Fibroblast of lung (primary cell): ENCODE data around the gene PDIA2. TPM values are rescaled to one million over a fixed set of nuclear protein-coding genes. Genes with fewer than 3 reads are reported as not detected.

Experiments
- DNase-seq, 2 donors: peaks; one replicate each; pipeline versions ENCODE4 v3.0.0 to v3.0.0-alpha.2; 2010; ENCODE audit warnings: low read depth in 2 of 2
- H2AFZ ChIP-seq: 2 replicates; pipeline ENCODE4 v1.5.1; 2012; ENCODE audit warnings: low read length, control low read depth, inconsistent platforms
- H3K27ac ChIP-seq: 2 replicates; pipeline ENCODE4 v1.5.1; 2011; ENCODE audit warnings: low read length, control low read depth; ENCODE audit not compliant: insufficient read depth
- H3K27me3 ChIP-seq: 2 replicates; pipeline ENCODE4 v1.5.1; 2011; ENCODE audit warnings: mild to moderate bottlenecking, low read length; ENCODE audit not compliant: control insufficient read depth, insufficient read depth
- H3K36me3 ChIP-seq: 2 replicates; pipeline ENCODE4 v1.5.1; 2011; ENCODE audit warnings: low read length; ENCODE audit not compliant: control insufficient read depth, insufficient read depth
- H3K4me1 ChIP-seq: 2 replicates; pipeline ENCODE4 v1.5.1; 2011; ENCODE audit warnings: low read length; ENCODE audit not compliant: control insufficient read depth, insufficient read depth; ENCODE audit errors: extremely low read depth
- H3K4me2 ChIP-seq: 2 replicates; pipeline ENCODE4 v1.5.1; 2011; ENCODE audit warnings: low read length, control low read depth; ENCODE audit not compliant: insufficient read depth; ENCODE audit errors: extremely low read depth
- H3K4me3 ChIP-seq, 4 experiments: fragments of 200-600 bp in 1 of 4; sonication (generic) in 1 of 4; replicated peaks in 1 of 4; 2 replicates each; pipeline ENCODE4 v1.5.1; 2011 to 2016; ENCODE audit warnings: low read length in 4 of 4, low read depth in 3 of 4, mild to moderate bottlenecking in 3 of 4, control low read depth in 2 of 4, inconsistent platforms in 1 of 4, mixed read lengths in 1 of 4; ENCODE audit not compliant: insufficient read depth in 1 of 4; ENCODE audit errors: control extremely low read depth in 1 of 4
- H3K79me2 ChIP-seq: 2 replicates; pipeline ENCODE4 v1.5.1; 2012; ENCODE audit warnings: mild to moderate bottlenecking, low read length, inconsistent platforms; ENCODE audit not compliant: control insufficient read depth, insufficient read depth
- H3K9ac ChIP-seq: 2 replicates; pipeline ENCODE4 v1.5.1; 2011; ENCODE audit warnings: mild to moderate bottlenecking, low read length, control low read depth; ENCODE audit not compliant: insufficient read depth
- H3K9me3 ChIP-seq: 2 replicates; pipeline ENCODE4 v1.5.1; 2012; ENCODE audit warnings: low read depth, low read length; ENCODE audit not compliant: control insufficient read depth, insufficient read depth
- H4K20me1 ChIP-seq: 2 replicates; pipeline ENCODE4 v1.5.1; 2011; ENCODE audit warnings: low read length; ENCODE audit not compliant: control insufficient read depth, insufficient read depth; ENCODE audit errors: extremely low read depth
- CTCF ChIP-seq, 2 donors: IDR thresholded peaks in 1 of 2; conservative IDR thresholded peaks in 1 of 2; 1 replicate in 1 of 2; 2 replicates in 1 of 2; pipeline ENCODE4 v1.5.1; 2011 to 2012; ENCODE audit warnings: low read length in 2 of 2, control low read depth in 1 of 2, inconsistent platforms in 1 of 2, low read depth in 1 of 2, mild to moderate bottlenecking in 1 of 2
- EZH2 ChIP-seq: IDR thresholded peaks from 2 replicates; pipeline ENCODE4 v1.5.1; 2012; ENCODE audit warnings: low read length, control low read depth, mild to moderate bottlenecking; ENCODE audit errors: missing control alignments
- polyA plus RNA-seq, 2 donors: library from polyadenylated mRNA; depleted of rRNA in 1 of 2; stranded (reverse) in 1 of 2; unstranded in 1 of 2; fragments of >200 nt; gene quantifications; 2 replicates each; pipeline ENCODE4 v1.2.1, GENCODE V29; 2011 to 2012; ENCODE audit warnings: missing spikeins in 1 of 2
- total RNA-seq: library from RNA; depleted of rRNA; stranded (reverse); fragments of >200 nt; gene quantifications from 2 replicates; pipeline ENCODE4 v1.2.1, GENCODE V29; 2014

PDIA2 gene
- total and polyA plus RNA-seq, 2 donors (not counting 1 experiment from before 2014, with no cell fraction given) = 0.06 to 0.33 TPM

GRCh38 chr16:240559-240958, 42.4 kb upstream of the PDIA2 start:
- no peaks in the 10 kb centered on the region for H3K27me3 ChIP-seq
- H3K9ac ChIP-seq = no peak overlapping the region
- H3K79me2 ChIP-seq = no peaks in the 10 kb centered on the region
- H2AFZ ChIP-seq = no peak overlapping the region
- H3K9me3 ChIP-seq = no peaks in the 10 kb centered on the region
- no peaks in the 10 kb centered on the region for H3K4me1 ChIP-seq
- no peaks in the 10 kb centered on the region for H3K36me3 ChIP-seq
- no peak for TF ChIP-seq CTCF (conservative IDR thresholded peaks at IDR 0.05 in 1 of 2, IDR thresholded peaks at IDR 0.05 in 1 of 2; ENCODE audit: low read depth in 1 of 2, low read length in 2 of 2)
- TF ChIP-seq EZH2 = no peak
- H3K4me2 ChIP-seq = no peak overlapping the region
- H3K4me3 ChIP-seq = no peak overlapping the region
- H3K27ac ChIP-seq = no peak overlapping the region
- H4K20me1 ChIP-seq = no peaks in the 10 kb centered on the region
- DNase-seq = no peak

- Histone ChIP-seq H3K4me3 (no peak overlapping the region), H3K36me3 (no peaks in the 10 kb centered on the region), H3K4me2 (no peak overlapping the region), H3K9me3 (no peaks in the 10 kb centered on the region), H2AFZ (no peak overlapping the region), H3K27me3 (no peaks in the 10 kb centered on the region), H3K4me1 (no peaks in the 10 kb centered on the region), H3K79me2 (no peaks in the 10 kb centered on the region), H3K9ac (no peak overlapping the region), H3K27ac (no peak overlapping the region), H4K20me1 (no peaks in the 10 kb centered on the region)
- DNase-seq = no peak
- no peak for TF ChIP-seq CTCF (conservative IDR thresholded peaks at IDR 0.05 in 1 of 2, IDR thresholded peaks at IDR 0.05 in 1 of 2; ENCODE audit: low read depth in 1 of 2, low read length in 2 of 2)
- TF ChIP-seq EZH2 = no peak
Measured at GRCh38 chr16:242281-242680, 40.7 kb upstream of the PDIA2 start.

GRCh38 chr16:243348-243747, 39.6 kb upstream of the PDIA2 start:
- Histone ChIP-seq H3K4me2 (no peak overlapping the region), H3K9me3 (no peaks in the 10 kb centered on the region), H3K27me3 (no peaks in the 10 kb centered on the region), H2AFZ (no peak overlapping the region), H4K20me1 (no peaks in the 10 kb centered on the region), H3K36me3 (no peaks in the 10 kb centered on the region), H3K4me1 (no peaks in the 10 kb centered on the region), H3K79me2 (no peaks in the 10 kb centered on the region), H3K9ac (no peak overlapping the region), H3K27ac (no peak overlapping the region), H3K4me3 (no peak overlapping the region)
- DNase-seq = no peak
- TF ChIP-seq EZH2 = no peak
- no peak for TF ChIP-seq CTCF (conservative IDR thresholded peaks at IDR 0.05 in 1 of 2, IDR thresholded peaks at IDR 0.05 in 1 of 2; ENCODE audit: low read depth in 1 of 2, low read length in 2 of 2)
